Activated B cell treated with CpG ODN at 0.5 μM for 24 hours (primary cell): Measurements from ENCODE around the gene RECQL5. TPM values are rescaled to one million over a fixed set of nuclear protein-coding genes. Genes with fewer than 3 reads are reported as not detected.
A peak's percentile ranks its signal among the peaks of the same experiment; 100 is the strongest.

ENCODE experiments used
- ATAC-seq: fragments of 200-7000 bp; cut with Tn5 transposase; one replicate; pipeline ENCODE4 v1.10.0; 2021; ENCODE audit warnings: low read depth, mild to moderate bottlenecking, moderate library complexity
- CTCF ChIA-PET: fragments of 350-600 bp; sonication (Branson Sonifier 250); formaldehyde crosslinking; loops from one replicate; lab custom pipeline; 2021; ENCODE audit warnings: antibody characterized with exemption; lab: Charles Lee
- POLR2A ChIA-PET: fragments of 350-600 bp; sonication (Branson Sonifier 250); formaldehyde crosslinking; loops from one replicate; lab custom pipeline; 2021; ENCODE audit warnings: antibody characterized with exemption; lab: Charles Lee
- DNase-seq: peaks from one replicate; pipeline ENCODE4 v3.0.0; 2022
- H3K27ac Mint-ChIP-seq: one replicate; pipeline ENCODE4 v1.8.0; 2020; ENCODE audit warnings: mixed read lengths
- H3K27me3 Mint-ChIP-seq: one replicate; pipeline ENCODE4 v1.8.0; 2021; ENCODE audit warnings: mixed read lengths
- H3K36me3 Mint-ChIP-seq: one replicate; pipeline ENCODE4 v1.8.0; 2021; ENCODE audit warnings: low read depth, mixed read lengths
- H3K4me1 Mint-ChIP-seq: one replicate; pipeline ENCODE4 v1.8.0; 2021; ENCODE audit warnings: mixed read lengths
- H3K4me3 Mint-ChIP-seq: one replicate; pipeline ENCODE4 v1.8.0; 2020; ENCODE audit warnings: mild to moderate bottlenecking, mixed read lengths
- H3K9me3 Mint-ChIP-seq: one replicate; pipeline ENCODE4 v1.8.0; 2020; ENCODE audit warnings: mixed read lengths
- CTCF ChIP-seq: fragments of 200-600 bp; IDR thresholded peaks from one replicate; pipeline ENCODE4 v1.8.0; 2022; ENCODE audit warnings: antibody characterized with exemption, mild to moderate bottlenecking
- intact Hi-C: fragments of 100-400 bp; cut with micrococcal nuclease; formaldehyde crosslinking; loops from one replicate; pipeline ENCODE4 v1.15.1; 2024
- total RNA-seq: library from RNA; stranded (reverse); gene quantifications from 2 replicates; pipeline ENCODE4 v1.2.3, GENCODE V29; 2022

Gene RECQL5
- total RNA-seq, 1 donor from 2014 or later = 65.4 TPM

- H3K4me1 Mint-ChIP-seq = peaks cover 26% of the 10 kb centered on the region
- H3K27me3 Mint-ChIP-seq = no peaks in the 10 kb centered on the region
- CTCF ChIA-PET = interaction anchor here (1.4 to 7.7 kb wide), 6 partner anchors 10 to 72 kb away, joined by 3 to 66 read pairs (median 8); partner anchors contain the start of genes RECQL5, SAP30BP and SMIM5
- DNase-seq (no peak), ATAC-seq (no peak)
- no peak for TF ChIP-seq CTCF
- peaks cover 70% of the 10 kb centered on the region for H3K36me3 Mint-ChIP-seq
- peak overlapping the region; percentile 9 for H3K27ac Mint-ChIP-seq
- intact Hi-C loops = no loop called here
- no peaks in the 10 kb centered on the region for H3K9me3 Mint-ChIP-seq
- H3K4me3 Mint-ChIP-seq = no peak overlapping the region
- POLR2A ChIA-PET = interaction anchor here (0.7 to 1.9 kb wide), 4 partner anchors 10 to 131 kb away, joined by 3 to 16 read pairs (median 4); partner anchors contain the start of genes RECQL5 and SAP30BP
Measured at GRCh38 chr17:75676461-75676860, 9.5 kb upstream of the RECQL5 start.

GRCh38 chr17:75673487-75673886, 6.5 kb upstream of the RECQL5 start:
- no peak for DNase-seq
- no peak overlapping the region for H3K27ac Mint-ChIP-seq
- ChIA-PET POLR2A (no interaction called here), CTCF (interaction anchor here (1.3 to 7.7 kb wide), 3 partner anchors 9 to 75 kb away, joined by 4 to 66 read pairs (median 12); no protein-coding TSS in a partner anchor)
- no peaks in the 10 kb centered on the region for H3K27me3 Mint-ChIP-seq
- H3K36me3 Mint-ChIP-seq = peaks cover 69% of the 10 kb centered on the region
- no peak for TF ChIP-seq CTCF
- no peaks in the 10 kb centered on the region for H3K9me3 Mint-ChIP-seq
- intact Hi-C loops = no loop called here
- H3K4me1 Mint-ChIP-seq = peaks cover 28% of the 10 kb centered on the region
- ATAC-seq = no peak
- H3K4me3 Mint-ChIP-seq = no peak overlapping the region

- Mint-ChIP-seq H3K9me3 (no peaks in the 10 kb centered on the region), H3K4me1 (peaks cover 19% of the 10 kb centered on the region), H3K27me3 (no peaks in the 10 kb centered on the region), H3K4me3 (no peak overlapping the region), H3K27ac (no peak overlapping the region), H3K36me3 (peaks cover 66% of the 10 kb centered on the region)
- intact Hi-C loops = no loop called here
- ChIA-PET POLR2A (no interaction called here), CTCF (interaction anchor here (1.1 to 7.7 kb wide), 6 partner anchors 12 to 81 kb away, joined by 3 to 66 read pairs (median 5); partner anchors contain the start of gene SMIM5)
- ATAC-seq (no peak), DNase-seq (no peak)
- TF ChIP-seq CTCF = no peak
Measured at GRCh38 chr17:75672011-75672410, 5.1 kb upstream of the RECQL5 start.

GRCh38 chr17:75670868-75671267, 3.9 kb upstream of the RECQL5 start:
- no peak for DNase-seq
- no peaks in the 10 kb centered on the region for H3K9me3 Mint-ChIP-seq
- no peak for ATAC-seq
- intact Hi-C loops = no loop called here
- no peak overlapping the region for H3K27ac Mint-ChIP-seq
- peaks cover 20% of the 10 kb centered on the region for H3K4me1 Mint-ChIP-seq
- H3K4me3 Mint-ChIP-seq = no peak overlapping the region
- H3K27me3 Mint-ChIP-seq = no peaks in the 10 kb centered on the region
- H3K36me3 Mint-ChIP-seq = peaks cover 57% of the 10 kb centered on the region
- ChIA-PET POLR2A (interaction anchor here (0.5 kb wide), 1 partner anchor 48 kb away, joined by 3 read pairs; no protein-coding TSS in a partner anchor), CTCF (interaction anchor here (0.6 to 7.7 kb wide), 5 partner anchors 10 to 246 kb away, joined by 3 to 66 read pairs (median 5); partner anchors contain the start of gene SMIM5)
- TF ChIP-seq CTCF = no peak

GRCh38 chr17:75668489-75668888, 1.5 kb upstream of the RECQL5 start:
- POLR2A ChIA-PET = interaction anchor here (1.2 kb wide), 1 partner anchor 13 kb away, joined by 3 read pairs; no protein-coding TSS in a partner anchor
- intact Hi-C loops = loop anchor here (5.0 kb wide), 2 partner anchors 179 to 839 kb away; no protein-coding TSS in a partner anchor
- peaks cover 40% of the 10 kb centered on the region for H3K4me1 Mint-ChIP-seq

More at GRCh38 chr17:75668489-75668888, 1.5 kb upstream of the RECQL5 start:
- peaks cover 55% of the 10 kb centered on the region for H3K36me3 Mint-ChIP-seq
- no peak for DNase-seq
- no peak overlapping the region for H3K4me3 Mint-ChIP-seq
- CTCF ChIA-PET = no interaction called here
- H3K9me3 Mint-ChIP-seq = no peaks in the 10 kb centered on the region
- no peak for ATAC-seq
- no peak overlapping the region for H3K27ac Mint-ChIP-seq
- H3K27me3 Mint-ChIP-seq = no peaks in the 10 kb centered on the region
- TF ChIP-seq CTCF = no peak
